NCI-H146 (cell line): ENCODE data around the gene NDRG4.

ENCODE experiments used
- DNase-seq: peaks from one replicate; lab custom pipeline; 2025; lab: John Stamatoyannopoulos, UW

Gene NDRG4

DNA sequence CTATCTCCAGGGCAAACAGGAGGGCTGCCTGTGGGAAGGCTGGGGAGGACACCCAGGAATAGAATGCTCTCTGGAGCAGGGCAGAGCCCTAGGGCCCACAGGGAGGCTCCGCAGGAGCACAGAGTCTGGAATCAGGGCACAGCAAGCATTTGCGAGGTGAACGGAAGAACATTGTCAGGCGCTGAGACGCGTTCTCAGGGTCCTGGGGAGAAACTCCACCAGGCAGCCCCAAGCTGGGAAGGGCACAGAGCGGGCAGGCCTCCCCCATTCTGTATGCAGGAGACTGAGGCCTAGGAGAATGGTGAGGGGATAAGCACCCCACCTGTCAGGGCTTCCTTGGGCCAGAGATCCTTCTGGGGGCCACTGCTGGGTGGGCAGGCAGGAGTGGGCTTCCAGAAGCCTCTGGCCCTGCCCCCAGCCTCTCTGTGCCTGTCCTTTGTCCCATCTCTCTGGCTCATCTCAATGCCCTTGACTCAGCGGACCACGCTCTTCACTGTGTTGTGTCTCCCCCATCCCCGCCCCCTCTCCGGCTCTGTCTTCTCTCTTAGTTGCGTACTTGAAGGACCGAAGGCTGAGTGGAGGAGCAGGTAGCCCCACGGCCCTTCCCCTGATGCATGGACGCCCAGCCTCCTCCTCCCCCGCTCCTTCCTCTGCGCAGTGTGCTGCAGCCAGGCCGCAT lies 10.3 kb downstream of the NDRG4 start:
- no peak for DNase-seq

DNA sequence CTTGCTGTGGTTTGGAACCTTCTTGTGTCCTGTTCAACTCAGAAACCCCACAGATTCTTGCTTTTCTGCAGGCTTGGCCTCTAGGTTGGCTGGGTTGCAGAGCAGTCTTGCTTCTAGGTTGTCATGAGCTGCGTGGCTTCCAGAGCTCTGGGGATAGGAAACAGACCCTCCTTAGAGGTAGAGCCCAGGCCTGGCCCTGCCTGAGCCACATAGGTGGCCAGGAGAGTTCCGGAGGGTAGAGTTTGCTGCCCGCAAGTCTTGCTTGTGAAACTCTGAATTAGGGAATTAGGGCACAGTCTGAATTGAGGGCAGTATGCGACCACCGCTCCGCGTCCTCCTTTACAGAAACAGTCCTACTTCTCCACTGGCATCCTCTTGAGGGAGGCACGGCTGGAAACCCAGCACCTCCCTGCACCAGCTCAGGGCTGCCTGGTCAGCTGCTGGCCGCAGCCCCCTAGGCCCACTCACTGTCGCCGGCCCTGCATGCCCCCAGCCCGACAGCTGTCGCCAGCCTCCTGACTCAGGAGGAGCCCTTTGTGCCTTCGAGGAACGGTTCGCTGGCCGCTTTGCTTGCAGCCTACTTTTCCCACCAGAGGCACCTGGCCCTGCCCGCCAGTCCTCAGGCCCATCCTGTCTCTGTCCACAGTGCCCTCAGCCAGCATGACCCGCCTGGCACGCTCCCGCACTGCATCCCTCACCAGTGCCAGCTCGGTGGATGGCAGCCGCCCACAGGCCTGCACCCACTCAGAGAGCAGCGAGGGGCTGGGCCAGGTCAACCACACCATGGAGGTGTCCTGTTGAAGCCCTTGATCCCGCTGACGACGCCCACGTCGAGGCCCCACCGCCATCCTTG lies 11.1 kb downstream of the NDRG4 start:
- no peak for DNase-seq

DNA sequence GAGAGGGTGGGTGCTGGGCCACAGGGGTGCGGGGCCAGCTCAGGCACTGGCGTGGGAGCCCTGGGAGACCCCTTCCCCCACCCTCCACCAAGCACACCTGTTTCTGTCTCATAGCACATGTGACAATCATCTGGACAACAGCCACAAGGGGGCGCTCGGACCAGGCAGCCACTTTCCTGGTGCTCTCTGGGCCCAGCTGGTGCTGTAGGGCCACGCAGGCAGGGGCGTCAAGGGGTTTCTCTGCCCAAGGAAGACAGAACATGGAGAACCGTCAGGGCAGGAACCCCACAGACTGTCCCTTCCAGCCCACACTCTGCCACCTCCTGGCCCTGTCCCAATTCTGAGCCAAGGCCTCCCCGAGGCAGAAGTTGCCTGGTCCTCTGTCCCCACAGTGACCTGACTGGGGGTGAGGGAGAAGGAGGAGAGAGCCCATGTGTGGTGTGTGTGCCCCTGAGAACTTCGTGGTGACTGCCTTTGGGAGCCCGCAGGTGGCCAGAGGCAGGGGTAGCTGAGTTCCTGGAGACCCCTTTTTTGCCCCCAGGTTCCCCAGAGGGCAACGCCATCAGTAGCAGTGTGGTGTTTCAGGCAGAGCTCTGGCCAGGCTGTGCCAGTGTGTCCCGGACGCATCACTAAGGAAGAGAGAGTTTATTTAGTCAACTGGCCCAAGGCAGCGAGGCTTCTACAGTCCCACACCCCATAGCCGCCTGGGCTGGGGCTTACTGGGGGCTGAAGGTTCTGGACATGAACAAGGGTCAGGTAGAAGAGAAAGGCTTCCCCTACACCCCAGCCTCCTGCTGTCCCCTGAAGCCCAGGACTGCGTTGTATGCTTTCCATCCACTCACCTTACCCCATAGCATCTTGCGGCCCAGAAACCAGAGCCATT lies 12.2 kb downstream of the NDRG4 start:
- peak; percentile 45 for DNase-seq

DNA sequence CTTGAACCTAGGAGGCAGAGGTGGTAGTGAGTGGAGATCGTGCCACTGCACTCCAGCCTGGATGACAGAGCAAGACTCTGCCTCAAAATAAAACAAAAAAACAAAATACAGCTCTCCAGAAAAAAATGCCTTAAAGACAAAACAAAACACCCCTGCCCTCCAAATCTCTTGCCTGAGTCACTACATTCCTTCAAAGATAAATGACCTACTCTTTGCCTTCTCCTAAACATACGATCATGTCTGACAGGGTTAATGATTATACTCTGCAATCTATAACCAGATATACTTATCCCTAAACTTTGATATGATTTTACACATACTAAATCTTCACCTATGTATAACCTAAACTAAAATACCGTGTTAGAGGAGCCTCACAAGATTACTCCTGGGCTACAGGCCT lies 13.9 kb downstream of the NDRG4 start:
- DNase-seq = no peak

DNA sequence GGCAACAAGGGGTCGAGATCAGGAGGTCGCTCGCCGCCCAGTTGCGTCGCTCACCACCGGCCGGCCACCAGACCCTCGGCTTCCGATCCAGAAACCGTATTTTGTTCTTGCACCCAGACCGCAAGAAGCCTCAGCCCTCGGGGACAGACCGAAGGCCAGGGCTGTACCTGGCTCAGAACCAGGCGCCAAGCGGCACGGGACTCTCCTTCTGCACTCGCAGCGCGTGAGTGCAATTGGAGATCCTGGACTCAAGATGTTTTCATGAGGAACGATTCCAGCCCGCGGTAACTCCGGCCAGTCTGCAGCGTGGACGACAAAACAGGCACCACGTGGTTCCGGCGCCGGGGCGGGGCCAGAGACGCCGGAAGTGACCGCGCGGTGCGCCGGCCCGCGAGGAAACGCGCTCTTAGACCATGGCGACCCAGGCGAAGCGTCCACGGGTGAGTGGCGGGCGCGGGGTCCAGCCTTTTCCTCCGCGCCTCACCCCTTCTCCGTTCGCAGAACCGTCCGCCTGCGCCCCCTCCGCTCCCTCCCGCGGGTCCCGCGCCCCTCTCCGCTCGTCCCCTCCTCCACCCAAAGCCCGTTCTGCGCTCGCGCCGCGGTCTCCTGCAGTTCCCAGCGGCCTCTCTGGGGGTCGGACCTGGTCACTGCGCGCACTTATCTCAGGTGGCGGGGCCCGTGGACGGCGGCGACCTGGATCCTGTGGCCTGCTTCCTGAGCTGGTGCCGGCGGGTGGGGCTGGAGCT lies 15.4 kb downstream of the NDRG4 start, which contains the start of gene SETD6:
Gene SETD6 (plus strand): TSS at position 393 of the 746 bp plus-strand sequence. CDS start 21 bp downstream, at position 414.
- peak; percentile 84 for DNase-seq

DNA sequence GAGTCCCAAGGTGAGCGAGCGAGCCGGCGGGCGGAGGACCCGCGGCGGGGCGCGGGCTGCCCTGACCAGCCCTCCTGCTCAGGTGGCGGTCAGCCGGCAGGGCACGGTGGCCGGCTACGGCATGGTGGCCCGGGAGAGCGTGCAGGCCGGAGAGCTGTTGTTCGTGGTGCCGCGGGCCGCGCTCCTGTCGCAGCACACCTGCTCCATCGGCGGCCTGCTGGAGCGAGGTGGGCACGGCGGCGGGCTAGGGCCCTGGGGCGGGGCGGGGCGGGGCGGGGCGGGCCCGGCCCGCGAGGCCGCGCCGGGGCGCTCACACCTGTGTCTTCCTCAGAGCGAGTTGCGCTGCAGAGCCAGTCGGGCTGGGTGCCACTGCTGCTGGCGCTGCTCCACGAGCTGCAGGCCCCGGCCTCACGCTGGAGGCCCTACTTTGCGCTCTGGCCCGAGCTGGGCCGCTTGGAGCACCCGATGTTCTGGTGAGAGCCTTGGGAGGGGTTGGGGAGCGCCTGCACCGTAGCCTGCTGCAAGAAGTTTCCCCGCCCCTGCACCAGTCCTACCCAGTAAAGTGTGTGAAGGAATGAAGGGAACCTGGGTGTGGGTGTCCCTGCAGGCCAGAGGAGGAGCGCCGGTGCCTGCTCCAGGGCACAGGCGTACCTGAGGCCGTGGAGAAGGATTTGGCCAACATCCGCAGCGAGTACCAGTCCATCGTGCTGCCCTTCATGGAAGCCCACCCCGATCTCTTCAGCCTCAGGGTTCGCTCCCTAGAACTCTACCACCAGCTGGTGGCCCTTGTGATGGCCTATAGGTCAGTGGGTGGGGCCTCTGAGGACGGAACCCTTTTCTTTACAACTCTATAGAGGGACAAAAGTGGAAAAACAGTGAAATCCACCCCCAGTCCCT lies 16.2 kb downstream of the NDRG4 start:
- DNase-seq = peak; percentile 56

DNA sequence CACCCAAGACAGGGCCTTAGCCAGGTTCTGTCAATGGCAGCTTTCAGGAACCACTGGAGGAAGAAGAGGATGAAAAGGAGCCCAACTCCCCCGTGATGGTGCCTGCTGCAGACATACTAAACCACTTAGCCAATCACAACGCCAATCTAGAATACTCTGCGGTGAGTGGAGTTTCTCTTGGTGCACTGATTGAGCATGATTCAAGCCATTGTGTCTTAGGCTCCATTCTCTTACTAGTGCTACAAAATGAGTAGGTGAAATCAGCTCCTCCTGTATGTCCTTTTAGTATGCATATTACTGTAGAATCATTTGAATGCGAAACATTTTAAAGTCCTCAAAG lies 16.8 kb downstream of the NDRG4 start:
- no peak for DNase-seq

DNA sequence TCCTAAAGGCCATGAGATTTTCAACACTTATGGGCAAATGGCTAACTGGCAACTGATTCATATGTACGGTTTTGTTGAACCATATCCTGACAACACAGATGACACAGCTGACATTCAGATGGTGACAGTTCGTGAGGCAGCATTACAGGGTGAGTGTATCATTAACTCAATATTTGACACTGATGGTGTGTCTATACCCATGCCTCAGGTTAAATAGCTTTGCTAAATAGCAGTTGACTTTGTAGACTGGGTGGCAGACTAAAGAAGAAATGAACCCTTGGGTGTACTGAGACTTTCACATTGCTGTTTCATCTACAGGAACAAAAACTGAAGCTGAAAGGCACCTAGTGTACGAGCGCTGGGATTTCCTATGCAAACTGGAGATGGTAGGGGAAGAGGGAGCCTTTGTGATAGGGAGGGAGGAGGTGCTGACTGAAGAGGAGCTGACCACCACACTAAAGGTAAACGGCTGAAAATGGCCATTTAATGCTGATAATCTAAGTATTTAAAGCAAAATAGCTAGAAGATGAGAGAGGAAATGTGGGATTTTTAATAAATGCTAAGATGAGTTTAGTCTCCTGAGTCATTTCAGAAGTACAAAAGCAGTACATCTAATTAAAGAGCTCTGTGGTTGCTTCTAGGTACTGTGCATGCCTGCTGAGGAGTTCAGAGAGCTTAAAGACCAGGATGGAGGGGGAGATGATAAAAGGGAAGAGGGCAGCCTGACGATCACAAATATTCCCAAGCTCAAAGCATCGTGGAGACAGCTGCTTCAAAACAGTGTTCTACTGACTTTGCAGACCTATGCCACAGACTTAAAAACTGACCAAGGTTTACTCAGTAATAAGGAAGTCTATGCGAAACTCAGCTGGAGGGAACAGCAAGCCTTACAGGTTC lies 18.4 kb downstream of the NDRG4 start:
- DNase-seq = no peak

DNA sequence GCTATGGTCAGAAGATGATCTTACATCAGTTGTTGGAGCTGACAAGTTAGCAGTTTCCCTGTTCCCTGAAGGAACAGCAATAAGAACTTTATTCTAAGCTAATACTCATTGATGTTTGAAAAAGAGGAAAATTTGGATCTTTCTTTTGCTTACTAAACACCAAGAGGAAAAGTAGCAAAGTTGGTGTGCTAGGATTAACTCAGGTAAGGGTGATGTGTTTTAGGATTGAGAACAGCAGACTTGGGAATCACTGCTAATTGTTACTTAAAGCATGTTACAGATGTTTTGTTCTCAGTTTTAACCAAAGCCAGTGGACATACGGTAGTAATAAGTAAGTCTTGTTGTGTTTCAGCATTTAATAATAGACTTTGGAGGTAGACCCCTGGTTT lies 19.0 kb downstream of the NDRG4 start:
- no peak for DNase-seq

DNA sequence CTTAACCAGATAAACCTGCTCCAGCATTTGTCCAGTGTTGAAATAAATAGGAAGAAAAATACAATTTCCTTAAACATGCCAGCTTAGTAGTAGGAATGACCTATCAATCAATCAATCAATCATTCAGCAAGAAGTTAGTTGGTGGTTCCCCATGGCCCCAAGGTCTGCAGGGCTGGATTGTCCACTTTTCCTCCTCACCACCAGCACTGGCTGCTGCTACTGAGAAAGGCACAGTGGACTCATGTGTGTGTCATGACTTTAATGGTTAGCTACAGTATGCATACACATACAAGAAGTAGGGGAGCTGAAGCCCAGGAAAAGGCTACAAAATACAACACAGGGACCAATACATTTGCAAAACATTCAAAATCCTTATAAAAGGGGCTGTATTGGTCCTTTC lies 19.8 kb downstream of the NDRG4 start:
- no peak for DNase-seq

DNA sequence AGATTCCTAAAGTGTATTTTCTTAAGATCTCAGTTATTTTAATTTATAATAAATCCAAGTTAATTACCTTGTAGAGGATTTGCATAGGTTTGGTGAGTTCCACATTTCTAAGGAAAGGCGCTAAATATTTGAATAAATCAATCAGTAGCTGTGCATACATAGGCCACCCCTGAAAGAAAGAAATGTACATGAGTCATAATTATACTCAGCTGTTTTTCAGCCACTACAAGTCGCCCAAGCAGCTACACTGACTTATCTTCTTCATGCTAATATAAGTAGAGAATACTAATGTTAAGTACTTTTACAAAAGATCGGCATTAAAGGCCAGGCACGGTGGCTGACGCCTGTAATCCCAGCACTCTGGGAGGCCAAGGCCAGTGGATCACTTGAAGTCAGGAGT lies 30.2 kb downstream of the NDRG4 start:
- no peak for DNase-seq

DNA sequence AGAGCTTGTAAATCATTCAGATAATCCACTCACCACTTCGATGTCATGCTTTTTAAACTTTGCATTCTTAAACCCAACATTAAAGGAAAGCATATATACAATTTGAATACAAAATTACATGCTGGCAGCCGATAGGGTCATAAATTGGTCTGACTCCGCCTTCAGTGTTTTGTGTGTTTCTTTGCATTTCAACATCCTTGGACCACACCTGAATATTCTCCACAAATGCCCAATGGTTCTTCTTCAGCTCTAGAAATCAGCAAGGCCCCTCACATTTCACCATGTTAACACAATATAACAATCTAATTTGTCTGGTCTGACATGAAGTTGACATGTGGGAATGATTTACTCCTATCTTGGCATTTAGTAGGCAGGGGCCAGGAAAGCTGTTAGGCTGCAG lies 32.5 kb downstream of the NDRG4 start:
- DNase-seq = no peak

DNA sequence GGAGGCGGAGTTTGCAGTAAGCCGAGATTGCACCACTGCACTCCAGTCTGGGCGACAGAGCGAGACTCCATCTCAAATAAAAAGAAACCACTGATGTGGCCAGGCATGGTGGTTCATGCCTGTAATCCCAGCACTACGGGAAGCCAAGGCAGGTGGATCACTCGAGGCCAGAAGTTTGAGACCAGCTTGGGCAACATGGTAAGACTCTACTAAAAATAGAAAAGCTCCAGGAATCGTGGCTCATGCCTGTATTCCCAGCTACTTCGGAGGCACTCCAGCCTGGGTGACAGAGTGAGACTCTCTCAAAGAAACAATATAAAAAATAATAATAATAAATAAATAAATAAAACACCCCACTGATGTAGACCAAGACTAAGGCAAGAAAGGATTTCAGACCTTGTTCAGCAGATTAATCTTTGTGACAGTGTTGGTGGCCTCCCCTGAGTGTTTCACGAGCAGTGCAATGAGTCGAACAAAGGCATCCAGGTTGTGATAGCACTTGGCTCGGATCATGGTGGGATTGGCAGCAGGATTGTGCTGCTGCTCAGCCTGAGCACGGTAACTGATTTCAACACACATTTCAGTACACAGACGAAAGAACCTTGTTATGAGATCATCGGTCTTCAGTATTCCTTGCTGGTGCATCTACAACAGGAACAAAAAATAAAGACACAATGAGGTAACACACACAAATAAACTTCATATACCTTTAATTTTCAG lies 34.0 kb downstream of the NDRG4 start:
- DNase-seq = no peak

DNA sequence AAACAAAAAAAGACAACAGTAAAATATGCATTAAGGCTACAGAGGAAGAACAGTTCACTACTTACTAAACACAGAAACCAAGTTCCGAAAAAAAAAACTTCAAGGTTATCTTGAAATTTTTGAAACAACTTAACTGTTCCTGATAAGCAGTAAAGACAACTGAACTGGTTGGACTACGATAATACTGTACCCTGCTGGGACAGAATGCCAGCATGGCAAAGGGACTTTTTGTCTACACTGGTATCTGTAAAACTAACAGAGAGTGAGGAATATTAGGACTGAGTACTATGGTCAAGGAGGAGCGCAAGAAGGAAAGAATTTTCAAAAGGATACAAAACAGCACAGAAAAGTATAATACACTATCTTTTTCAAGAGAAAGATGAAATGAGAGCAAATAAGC lies 35.2 kb downstream of the NDRG4 start:
- DNase-seq = no peak

DNA sequence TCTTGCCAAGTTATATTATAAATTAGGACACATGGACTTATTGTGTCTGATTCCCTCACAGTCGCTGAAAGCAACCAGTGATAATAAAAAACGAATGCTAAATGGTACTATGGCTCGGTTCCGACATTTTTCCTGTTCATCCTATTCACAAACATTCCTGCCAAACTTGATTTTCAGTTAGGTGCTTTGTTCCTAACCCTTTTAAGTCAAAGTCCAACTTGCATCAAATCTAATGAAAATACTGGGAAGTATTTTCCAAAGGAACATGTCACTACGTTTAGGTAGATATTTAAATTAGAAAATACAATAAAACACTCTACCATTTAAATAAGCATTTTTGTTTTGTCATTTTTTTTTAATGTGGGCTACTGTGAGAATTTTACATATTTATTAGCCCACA lies 36.3 kb downstream of the NDRG4 start:
- no peak for DNase-seq

DNA sequence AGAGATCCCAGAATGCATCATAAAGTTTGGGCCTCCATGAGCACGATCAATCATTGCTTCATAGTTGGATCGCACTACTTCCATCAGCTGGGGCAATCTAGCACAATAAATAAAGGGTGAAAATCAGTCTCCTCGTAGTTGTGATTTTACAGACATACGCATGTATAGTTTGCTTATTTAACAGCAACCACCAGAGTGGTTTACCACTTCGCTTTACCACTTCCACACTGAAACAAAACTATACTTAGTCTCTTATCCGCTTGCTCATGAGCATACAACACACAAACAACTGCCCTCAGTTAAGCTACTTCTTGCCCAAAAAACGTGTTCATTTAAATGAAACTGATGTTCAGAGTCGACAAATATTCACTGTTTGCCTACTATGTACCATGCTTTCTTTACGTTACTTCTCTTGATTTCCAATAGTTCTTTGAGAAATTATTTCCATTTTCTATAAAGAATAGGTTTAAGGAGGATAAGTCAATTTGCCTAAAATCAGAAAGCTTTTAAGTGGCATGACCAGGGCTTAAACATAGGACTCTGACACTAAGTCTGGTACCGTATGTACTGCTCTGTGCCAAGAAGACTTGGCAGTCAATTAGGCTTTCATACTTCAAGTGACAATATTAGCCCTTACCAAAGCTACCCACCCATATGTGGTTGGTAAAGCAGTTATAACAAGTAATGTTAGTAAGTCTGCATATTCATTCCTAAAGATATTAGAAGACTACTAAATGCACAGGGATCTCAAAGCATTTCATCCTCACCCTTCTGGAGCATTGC lies 37.4 kb downstream of the NDRG4 start:
- DNase-seq = no peak

DNA sequence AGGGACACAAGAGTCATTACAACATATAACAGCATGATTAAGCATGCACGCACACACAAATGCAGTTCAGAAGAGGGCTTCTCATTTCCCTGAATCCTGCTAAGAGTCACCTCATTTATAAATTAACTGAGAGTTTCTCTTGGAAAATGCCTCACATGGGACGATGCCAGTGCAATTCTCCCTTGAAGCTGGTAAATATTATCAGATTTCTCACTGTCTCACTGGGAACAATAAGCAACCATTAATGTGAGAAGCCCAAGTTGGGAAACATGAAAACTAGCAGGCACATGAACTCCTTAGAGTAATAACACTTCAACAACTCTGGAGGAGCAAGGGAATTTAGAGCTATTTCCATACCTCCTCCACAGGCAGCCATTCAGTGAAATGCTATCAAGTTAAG lies 41.8 kb downstream of the NDRG4 start:
- DNase-seq = no peak

DNA sequence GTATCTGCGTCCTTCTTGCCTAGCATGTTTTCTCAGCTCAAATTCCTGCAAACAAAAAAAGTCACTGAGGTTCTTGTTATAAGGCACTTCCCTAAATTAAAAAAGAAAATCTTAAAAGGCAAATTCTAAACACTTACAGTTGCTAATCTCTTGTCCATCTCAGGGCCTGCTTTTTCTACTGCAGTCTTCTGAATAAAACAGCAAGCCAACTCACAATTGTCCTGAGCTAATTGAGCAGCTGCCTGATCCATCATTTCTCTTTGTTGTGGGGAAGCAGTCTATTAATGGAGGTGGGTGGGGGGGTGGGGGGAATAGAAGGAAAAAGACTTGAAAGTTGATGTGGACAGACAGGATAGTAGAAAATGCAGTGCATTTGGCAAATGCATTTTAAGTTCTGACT lies 42.3 kb downstream of the NDRG4 start:
- DNase-seq = no peak
